OCI-LY7 (cell line): Measurements from ENCODE around the gene NALF2. TPM values are rescaled to one million over a fixed set of nuclear protein-coding genes. Genes with fewer than 3 reads are reported as not detected.

Experiments
- BruUV-seq: library from RNA; stranded (reverse); fragments of 400-500 nt; replicated peaks from 2 replicates; lab custom pipeline; 2021; lab: Mats Ljungman, UMichigan
- CTCF ChIA-PET: fragments of 300-600 bp; sonication (Branson Sonifier 250); formaldehyde crosslinking; loops from one replicate; lab custom pipeline; 2022; ENCODE audit warnings: antibody characterized with exemption; ENCODE audit not compliant: unreplicated experiment; lab: Charles Lee
- POLR2A ChIA-PET: fragments of 300-600 bp; sonication (Branson Sonifier 250); formaldehyde crosslinking; loops from one replicate; lab custom pipeline; 2022; ENCODE audit warnings: antibody characterized with exemption; lab: Charles Lee
- DNase-seq: peaks from one replicate; pipeline ENCODE4 v3.0.0-alpha.2; 2015; ENCODE audit warnings: low spot score
- H2AFZ ChIP-seq: fragments of 200-600 bp; sonication (generic), shearing (Covaris generic); 2 replicates; pipeline ENCODE4 v1.6.1; 2014; ENCODE audit warnings: mild to moderate bottlenecking, antibody characterized with exemption, low read length, moderate library complexity
- H3K27ac ChIP-seq: fragments of 200-600 bp; sonication (generic); 2 replicates; pipeline ENCODE4 v1.5.1; 2014; ENCODE audit warnings: mixed run types, low read depth, mild to moderate bottlenecking, moderate library complexity, low read length, inconsistent platforms; ENCODE audit not compliant: poor library complexity, severe bottlenecking
- H3K36me3 ChIP-seq: fragments of 200-600 bp; sonication (generic); 2 replicates; pipeline ENCODE4 v1.6.1; 2014; ENCODE audit warnings: mild to moderate bottlenecking, antibody characterized with exemption, low read length, moderate library complexity, mixed read lengths; ENCODE audit not compliant: insufficient read depth
- H3K4me1 ChIP-seq: fragments of 200-600 bp; sonication (generic); 2 replicates; pipeline ENCODE4 v1.5.1; 2014; ENCODE audit warnings: mild to moderate bottlenecking, low read length; ENCODE audit not compliant: insufficient read depth, poor library complexity, severe bottlenecking
- H3K4me2 ChIP-seq: fragments of 200-600 bp; sonication (generic); 2 replicates; pipeline ENCODE4 v1.6.1; 2014; ENCODE audit warnings: mild to moderate bottlenecking, low read length
- H3K4me3 ChIP-seq: fragments of 200-600 bp; sonication (generic); 2 replicates; pipeline ENCODE4 v1.5.1; 2014; ENCODE audit warnings: mild to moderate bottlenecking, low read depth, low read length; ENCODE audit not compliant: poor library complexity, severe bottlenecking
- H3K79me2 ChIP-seq: fragments of 200-600 bp; sonication (generic); 2 replicates; pipeline ENCODE4 v1.6.1; 2016; ENCODE audit warnings: low read depth, mild to moderate bottlenecking, low read length, moderate library complexity, mixed read lengths; ENCODE audit not compliant: insufficient read depth
- H3K9me2 ChIP-seq: fragments of 200-600 bp; sonication (generic); 2 replicates; pipeline ENCODE4 v1.6.1; 2016; ENCODE audit warnings: mild to moderate bottlenecking, low read length, mixed read lengths; ENCODE audit not compliant: insufficient read depth
- H3K9me3 ChIP-seq: fragments of 200-600 bp; sonication (generic); 2 replicates; pipeline ENCODE4 v1.6.1; 2014; ENCODE audit warnings: mild to moderate bottlenecking, mixed run types, low read length, mixed read lengths
- H4K20me1 ChIP-seq: fragments of 200-600 bp; sonication (generic); 2 replicates; pipeline ENCODE4 v1.6.1; 2014; ENCODE audit warnings: mild to moderate bottlenecking, antibody characterized with exemption, low read length, moderate library complexity, mixed read lengths; ENCODE audit not compliant: insufficient read depth
- EZH2phosphoT487 ChIP-seq: fragments of 200-600 bp; sonication (generic); IDR thresholded peaks from 2 replicates; pipeline ENCODE4 v1.6.1; 2018; ENCODE audit warnings: low read depth, borderline replicate concordance, mild to moderate bottlenecking, mixed run types, antibody characterized with exemption, low read length, moderate library complexity, mixed read lengths
- intact Hi-C: fragments of 100-400 bp; cut with micrococcal nuclease; formaldehyde crosslinking; loops from one replicate; pipeline ENCODE4 v1.10.0; 2022; ENCODE audit not compliant: unreplicated experiment
- total RNA-seq, 2 experiments: library from RNA; depleted of rRNA in 1 of 2; stranded (reverse); fragments of >200 nt in 1 of 2; shearing (Covaris generic) in 1 of 2; gene quantifications; 2 replicates each; pipeline ENCODE4 v1.2.3, GENCODE V29; 2014 to 2022
- TF ChIP-seq, protein P1 (sequence below): fragments of 200-600 bp; sonication (generic); conservative IDR thresholded peaks from 2 replicates; pipeline ENCODE4 v1.5.1; 2014; ENCODE audit warnings: mild to moderate bottlenecking, antibody characterized with exemption, low read length, moderate library complexity, mixed read lengths

The NALF2 gene
- total RNA-seq, 2 experiments from 2014 or later: 3.3 to 7.7 TPM

DNA sequence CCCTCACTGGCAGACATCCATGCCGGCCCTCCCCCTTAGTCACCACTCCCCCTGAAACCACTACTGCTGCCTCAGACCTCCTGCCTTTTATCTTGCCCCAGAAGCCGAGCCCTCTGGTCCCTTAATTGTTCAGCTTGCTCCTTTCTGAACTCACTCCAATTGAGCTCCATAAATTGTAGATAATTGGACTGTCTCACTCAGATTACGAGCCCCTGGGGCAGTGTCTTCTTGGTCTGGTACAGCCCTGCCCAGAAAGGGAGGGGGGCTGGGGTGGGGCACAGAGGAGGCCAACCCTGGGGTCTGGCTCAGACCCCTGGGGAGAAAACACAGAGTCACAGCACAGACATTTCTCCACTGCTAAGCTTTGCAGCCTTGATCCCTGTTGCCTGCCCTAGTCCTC lies 39.4 kb downstream of the NALF2 start:
- no peaks in the 10 kb centered on the region for H3K9me2 ChIP-seq
- H2AFZ ChIP-seq: no peak overlapping the region
- CTCF ChIA-PET: no interaction called here
- TF ChIP-seq, protein P1, sequence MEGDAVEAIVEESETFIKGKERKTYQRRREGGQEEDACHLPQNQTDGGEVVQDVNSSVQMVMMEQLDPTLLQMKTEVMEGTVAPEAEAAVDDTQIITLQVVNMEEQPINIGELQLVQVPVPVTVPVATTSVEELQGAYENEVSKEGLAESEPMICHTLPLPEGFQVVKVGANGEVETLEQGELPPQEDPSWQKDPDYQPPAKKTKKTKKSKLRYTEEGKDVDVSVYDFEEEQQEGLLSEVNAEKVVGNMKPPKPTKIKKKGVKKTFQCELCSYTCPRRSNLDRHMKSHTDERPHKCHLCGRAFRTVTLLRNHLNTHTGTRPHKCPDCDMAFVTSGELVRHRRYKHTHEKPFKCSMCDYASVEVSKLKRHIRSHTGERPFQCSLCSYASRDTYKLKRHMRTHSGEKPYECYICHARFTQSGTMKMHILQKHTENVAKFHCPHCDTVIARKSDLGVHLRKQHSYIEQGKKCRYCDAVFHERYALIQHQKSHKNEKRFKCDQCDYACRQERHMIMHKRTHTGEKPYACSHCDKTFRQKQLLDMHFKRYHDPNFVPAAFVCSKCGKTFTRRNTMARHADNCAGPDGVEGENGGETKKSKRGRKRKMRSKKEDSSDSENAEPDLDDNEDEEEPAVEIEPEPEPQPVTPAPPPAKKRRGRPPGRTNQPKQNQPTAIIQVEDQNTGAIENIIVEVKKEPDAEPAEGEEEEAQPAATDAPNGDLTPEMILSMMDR: no peak
- TF ChIP-seq EZH2phosphoT487: no peak
- H3K4me2 ChIP-seq: no peak overlapping the region
- no peak overlapping the region for H3K27ac ChIP-seq
- POLR2A ChIA-PET: no interaction called here
- no peaks in the 10 kb centered on the region for H3K36me3 ChIP-seq
- no peaks in the 10 kb centered on the region for H3K79me2 ChIP-seq
- peaks cover 26% of the 10 kb centered on the region for H3K4me1 ChIP-seq
- no peak for DNase-seq
- BruUV-seq: no TSS peak
- intact Hi-C loops: no loop called here
- H3K9me3 ChIP-seq: no peaks in the 10 kb centered on the region
- no peaks in the 10 kb centered on the region for H4K20me1 ChIP-seq
- H3K4me3 ChIP-seq: no peak overlapping the region

DNA sequence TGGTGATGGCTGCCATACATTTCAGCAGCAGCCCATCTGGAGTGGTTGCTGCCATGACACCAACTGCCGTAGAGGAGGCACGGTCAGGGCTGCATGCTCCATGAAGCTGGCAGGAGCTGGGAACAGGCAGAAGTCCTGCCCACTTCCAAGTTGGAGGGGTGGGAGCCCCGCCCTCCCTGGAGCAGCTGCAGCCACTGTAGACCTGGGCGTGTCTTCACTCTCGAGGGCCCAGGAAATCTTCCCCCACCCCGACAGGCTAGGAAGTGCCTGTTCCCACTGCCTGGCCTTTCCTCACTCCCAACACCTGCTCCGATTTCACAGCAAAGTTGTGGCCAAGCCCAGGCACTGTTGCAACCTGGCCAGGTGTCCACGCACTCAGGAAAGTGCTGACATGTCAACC lies 42.3 kb downstream of the NALF2 start:
- Histone ChIP-seq H3K4me1 (no peaks in the 10 kb centered on the region), H3K9me3 (no peaks in the 10 kb centered on the region), H3K4me3 (no peak overlapping the region), H3K27ac (no peak overlapping the region), H3K9me2 (no peaks in the 10 kb centered on the region), H3K4me2 (no peak overlapping the region), H3K36me3 (no peaks in the 10 kb centered on the region), H4K20me1 (no peaks in the 10 kb centered on the region), H3K79me2 (no peaks in the 10 kb centered on the region), H2AFZ (no peak overlapping the region)
- ChIA-PET CTCF (no interaction called here), POLR2A (no interaction called here)
- DNase-seq: no peak
- BruUV-seq: no TSS peak
- intact Hi-C loops: no loop called here
- TF ChIP-seq, protein P1: no peak
- no peak for TF ChIP-seq EZH2phosphoT487

DNA sequence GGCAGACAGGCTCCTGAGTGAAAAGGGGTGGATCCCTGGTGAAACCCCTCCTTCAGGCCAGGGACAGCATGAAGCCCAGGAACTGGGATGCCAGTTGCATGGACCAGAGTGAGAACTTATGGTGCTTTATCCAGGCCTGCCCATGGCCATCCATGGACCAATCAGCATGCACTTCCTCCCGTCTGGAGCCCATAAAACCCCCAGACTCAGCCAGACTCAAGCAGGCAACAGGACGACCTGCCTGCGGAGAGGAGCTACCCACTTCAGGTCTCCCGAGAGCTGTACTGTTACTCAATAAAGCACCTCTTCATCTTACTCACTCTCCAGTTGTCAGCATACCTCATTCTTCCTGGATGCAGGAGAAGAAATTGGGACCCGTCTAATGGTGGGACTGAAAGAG lies 42.9 kb downstream of the NALF2 start:
- no peaks in the 10 kb centered on the region for H3K79me2 ChIP-seq
- H3K9me3 ChIP-seq: no peaks in the 10 kb centered on the region
- H3K27ac ChIP-seq: no peak overlapping the region
- no peak for DNase-seq
- H3K9me2 ChIP-seq: no peaks in the 10 kb centered on the region
- CTCF ChIA-PET: no interaction called here
- POLR2A ChIA-PET: no interaction called here
- TF ChIP-seq, protein P1: no peak
- TF ChIP-seq EZH2phosphoT487: no peak
- H3K4me2 ChIP-seq: no peak overlapping the region
- H2AFZ ChIP-seq: no peak overlapping the region
- intact Hi-C loops: no loop called here
- no TSS peak for BruUV-seq
- no peak overlapping the region for H3K4me3 ChIP-seq
- no peaks in the 10 kb centered on the region for H3K4me1 ChIP-seq
- H3K36me3 ChIP-seq: no peaks in the 10 kb centered on the region
- H4K20me1 ChIP-seq: no peaks in the 10 kb centered on the region
